Thymus (tissue), 11 donors: Measurements from ENCODE around the gene FOXS1. TPM values are rescaled to one million over a fixed set of nuclear protein-coding genes. Genes with fewer than 3 reads are reported as not detected.
A peak's percentile ranks its signal among the peaks of the same experiment; 100 is the strongest.

Experiments used
- DNase-seq, 9 donors: peaks; one replicate each; pipeline ENCODE4 v3.0.0-alpha.2; 2013; ENCODE audit warnings: low spot score in 9 of 9, low read depth in 6 of 9, missing footprints in 1 of 9
- H3K27ac ChIP-seq, 2 donors: one replicate each; pipeline ENCODE4 v1.5.1; 2013; ENCODE audit warnings: control low read depth in 1 of 2, low read depth in 1 of 2, low read length in 1 of 2, mild to moderate bottlenecking in 1 of 2, moderate library complexity in 1 of 2
- H3K27me3 ChIP-seq, 2 donors: one replicate each; pipeline ENCODE4 v1.5.1; 2013; ENCODE audit warnings: low read length in 1 of 2; ENCODE audit not compliant: control insufficient read depth in 2 of 2, insufficient read depth in 1 of 2
- H3K36me3 ChIP-seq, 2 donors: one replicate each; pipeline ENCODE4 v1.5.1; 2013; ENCODE audit warnings: low read length in 1 of 2, mild to moderate bottlenecking in 1 of 2, moderate library complexity in 1 of 2; ENCODE audit not compliant: control insufficient read depth in 2 of 2, insufficient read depth in 2 of 2
- H3K4me1 ChIP-seq, 2 donors: one replicate each; pipeline ENCODE4 v1.5.1; 2013; ENCODE audit warnings: low read length in 2 of 2; ENCODE audit not compliant: control insufficient read depth in 2 of 2, insufficient read depth in 2 of 2
- H3K4me3 ChIP-seq, 2 donors: one replicate each; pipeline ENCODE4 v1.5.1; 2013; ENCODE audit warnings: low read length in 2 of 2, control low read depth in 1 of 2, mild to moderate bottlenecking in 1 of 2
- H3K9me3 ChIP-seq, 2 donors: one replicate each; pipeline ENCODE4 v1.5.1; 2013; ENCODE audit warnings: low read length in 1 of 2, mild to moderate bottlenecking in 1 of 2; ENCODE audit not compliant: control insufficient read depth in 2 of 2, insufficient read depth in 1 of 2
- whole genome bisulfite sequencing: extraction: QIAGEN DNeasy Blood & Tissue Kit; methylation state at CpG from one replicate; pipeline ENCODE4 v1.1.7; 2013; 5-methylcytosine and 5-hydroxymethylcytosine counted together
- polyA plus RNA-seq: library from polyadenylated mRNA; stranded (reverse); fragments of 200-250 nt; gene quantifications from one replicate; pipeline ENCODE4 v1.2.3, GENCODE V29; 2013
- total RNA-seq: library from RNA; stranded (reverse); fragments of 120-200 nt; gene quantifications from one replicate; pipeline ENCODE4 v1.2.4, GENCODE V29; 2013
- donor health status: healthy.

The FOXS1 gene
- total and polyA plus RNA-seq, 2 donors, result 1.2 to 4.7 TPM

- DNase-seq, result no peak
- H3K4me1 ChIP-seq, result peaks cover 0 to 4% of the 10 kb centered on the region in 2 donors
- 93% methylated on average over 28 of the region's 28 CpGs for WGBS
Observed at GRCh38 chr20:31844737-31845299, 586 bp downstream of the FOXS1 start.

DNA sequence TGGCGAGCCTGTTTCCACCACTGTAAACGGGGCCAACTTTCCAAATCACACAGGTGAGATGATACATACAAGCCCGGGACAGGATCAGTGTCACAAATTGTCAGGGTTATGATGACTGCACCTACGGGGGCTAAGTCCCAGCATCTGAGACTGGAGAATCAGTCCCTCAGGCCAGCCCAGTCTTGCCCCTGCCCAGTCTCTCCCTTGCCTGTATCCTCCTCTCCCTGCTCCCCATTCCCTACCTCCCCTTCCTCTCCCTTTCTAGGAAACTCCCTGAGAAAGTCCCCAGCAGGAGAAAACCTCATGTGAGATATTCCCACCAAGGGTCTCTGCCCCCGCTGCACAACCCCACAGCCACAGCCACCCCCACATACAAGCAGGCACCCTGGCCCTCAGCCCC, 1.5 kb downstream of the FOXS1 start:
- Histone ChIP-seq H3K4me1 (peaks cover 0 to 4% of the 10 kb centered on the region in 2 donors), H3K27me3 (peaks cover 0 to 14% of the 10 kb centered on the region in 2 donors), H3K36me3 (no peaks in the 10 kb centered on the region), H3K27ac (peak overlapping the region in 1 of 2 donors; percentile 62), H3K9me3 (no peaks in the 10 kb centered on the region), H3K4me3 (no peak overlapping the region)
- no peak for DNase-seq
- WGBS, result 90% methylated on average over 5 of the region's 5 CpGs

More at GRCh38 chr20:31844737-31845299, 586 bp downstream of the FOXS1 start:
- no peaks in the 10 kb centered on the region for H3K9me3 ChIP-seq
- peak overlapping the region in 1 of 2 donors; percentile 62 for H3K27ac ChIP-seq
- peaks cover 0 to 23% of the 10 kb centered on the region in 2 donors for H3K27me3 ChIP-seq
- no peaks in the 10 kb centered on the region for H3K36me3 ChIP-seq
- no peak overlapping the region for H3K4me3 ChIP-seq

DNA sequence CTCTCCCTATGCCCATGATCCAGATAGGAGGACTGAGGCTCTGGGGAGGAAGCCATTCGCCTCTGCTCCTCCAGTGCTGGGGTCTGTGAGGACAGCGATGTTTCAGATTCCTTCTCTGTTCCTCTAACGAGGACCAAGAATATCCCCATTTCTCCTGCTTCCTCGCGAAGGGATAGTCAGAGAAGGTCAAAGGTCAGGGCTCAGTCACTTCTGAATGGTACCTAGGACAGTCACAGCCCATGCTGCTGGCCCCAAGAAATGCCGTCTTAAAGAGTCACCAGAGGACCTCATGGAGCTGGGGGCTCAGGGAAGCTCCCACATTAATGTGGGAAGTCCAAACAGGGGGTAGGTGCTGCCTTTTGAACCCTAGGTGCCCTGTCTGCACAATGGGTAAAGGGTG, 2.1 kb downstream of the FOXS1 start:
- Histone ChIP-seq H3K4me1 (peaks cover 0 to 4% of the 10 kb centered on the region in 2 donors), H3K27ac (no peak overlapping the region), H3K36me3 (no peaks in the 10 kb centered on the region), H3K27me3 (peaks cover 0 to 8% of the 10 kb centered on the region in 2 donors), H3K4me3 (no peak overlapping the region), H3K9me3 (no peaks in the 10 kb centered on the region)
- 91% methylated on average over 6 of the region's 6 CpGs for WGBS
- no peak for DNase-seq

DNA sequence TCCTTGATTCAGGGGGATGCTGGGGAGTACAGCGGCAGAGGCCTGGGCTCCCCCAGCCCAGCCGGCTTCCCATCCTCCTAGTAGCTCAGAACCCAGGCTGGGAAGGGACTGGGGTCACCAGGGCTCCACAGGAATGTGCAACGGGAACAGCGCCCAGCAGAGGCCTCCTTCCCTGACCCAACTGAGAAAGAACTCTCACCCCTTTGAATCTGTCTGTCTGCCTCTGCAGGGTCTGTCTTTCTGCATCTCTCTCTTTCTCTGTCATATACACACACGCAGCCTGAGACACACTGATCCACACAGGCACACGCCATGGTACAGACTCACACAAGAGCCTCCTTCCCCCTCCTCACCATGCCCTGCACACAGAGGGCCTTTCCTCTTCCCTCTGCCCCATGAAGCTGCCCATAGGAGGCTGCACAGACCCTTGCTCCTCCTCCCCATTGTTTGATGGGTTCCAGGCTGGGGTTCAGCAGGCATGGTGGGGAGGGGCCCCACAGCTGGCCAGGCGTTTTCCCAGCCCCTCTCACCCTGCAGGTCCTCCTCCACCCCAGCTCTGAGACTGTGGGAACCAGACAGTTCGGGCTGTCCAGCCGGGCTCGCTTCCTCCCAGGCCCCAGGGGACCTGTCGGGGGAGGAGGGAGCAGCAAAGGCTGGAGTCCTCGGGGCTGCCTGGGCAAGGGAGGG, 2.8 kb downstream of the FOXS1 start:
- 91% methylated on average over 12 of the region's 12 CpGs for WGBS

GRCh38 chr20:31841928-31842327, 3.5 kb downstream of the FOXS1 start:
- Histone ChIP-seq H3K4me1 (peaks cover 0 to 4% of the 10 kb centered on the region in 2 donors), H3K36me3 (no peaks in the 10 kb centered on the region), H3K9me3 (no peaks in the 10 kb centered on the region), H3K27ac (no peak overlapping the region), H3K4me3 (no peak overlapping the region), H3K27me3 (no peaks in the 10 kb centered on the region)
- WGBS, result 84% methylated on average over 8 of the region's 8 CpGs
- no peak for DNase-seq

More for the DNA sequence above, 2.8 kb downstream of the FOXS1 start:
- peaks cover 0 to 1% of the 10 kb centered on the region in 2 donors for H3K27me3 ChIP-seq
- no peak for DNase-seq
- H3K4me3 ChIP-seq, result no peak overlapping the region
- H3K36me3 ChIP-seq, result no peaks in the 10 kb centered on the region
- peaks cover 0 to 4% of the 10 kb centered on the region in 2 donors for H3K4me1 ChIP-seq
- H3K27ac ChIP-seq, result no peak overlapping the region
- no peaks in the 10 kb centered on the region for H3K9me3 ChIP-seq

- Histone ChIP-seq H3K9me3 (no peaks in the 10 kb centered on the region), H3K27me3 (no peaks in the 10 kb centered on the region), H3K36me3 (no peaks in the 10 kb centered on the region), H3K4me1 (peaks cover 0 to 5% of the 10 kb centered on the region in 2 donors), H3K4me3 (no peak overlapping the region), H3K27ac (no peak overlapping the region)
- DNase-seq, result no peak
- WGBS, result 90% methylated on average over 15 of the region's 15 CpGs
Observed at GRCh38 chr20:31840906-31841816, 4.2 kb downstream of the FOXS1 start.

DNA sequence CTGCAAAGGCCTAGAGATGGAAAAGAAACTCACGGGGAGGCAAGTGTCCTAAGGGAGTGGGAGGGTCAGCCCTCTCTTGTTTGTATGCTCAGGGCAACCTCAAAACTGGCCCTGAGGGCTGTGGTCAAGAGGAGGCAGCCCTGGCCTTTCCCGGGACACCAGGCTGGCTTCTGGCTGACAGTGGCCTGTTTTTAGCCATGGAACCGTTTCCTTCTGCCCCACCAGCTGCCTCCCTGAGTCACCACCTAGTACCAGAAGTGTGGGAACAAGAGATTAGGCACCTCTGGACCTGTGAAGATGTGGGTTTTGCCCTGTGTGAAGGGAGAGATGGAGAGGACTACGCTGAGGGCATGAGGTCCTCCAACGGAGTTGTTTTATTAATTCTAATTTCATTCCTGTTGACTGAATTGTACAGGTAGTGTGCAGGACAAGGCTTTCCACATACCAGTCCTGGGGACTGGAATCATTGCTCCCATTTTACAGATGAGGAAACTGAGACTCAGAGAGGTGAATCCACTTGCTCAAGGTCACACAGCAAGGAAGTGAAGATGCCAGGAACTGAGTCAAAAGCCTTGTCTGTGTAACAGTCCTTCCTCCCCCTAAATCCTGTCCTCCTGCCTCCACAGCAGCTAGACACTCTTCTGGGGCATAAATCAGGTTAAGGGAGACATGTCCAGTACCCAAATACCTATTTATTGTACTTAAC, 5.5 kb downstream of the FOXS1 start:
- H3K27me3 ChIP-seq, result no peaks in the 10 kb centered on the region
- no peak overlapping the region for H3K4me3 ChIP-seq
- 87% methylated on average over 5 of the region's 5 CpGs for WGBS
- H3K4me1 ChIP-seq, result peaks cover 0 to 7% of the 10 kb centered on the region in 2 donors
- no peaks in the 10 kb centered on the region for H3K36me3 ChIP-seq
- H3K9me3 ChIP-seq, result no peaks in the 10 kb centered on the region
- H3K27ac ChIP-seq, result no peak overlapping the region
- DNase-seq, result no peak

GRCh38 chr20:31838646-31839292, 6.6 kb downstream of the FOXS1 start:
- no peaks in the 10 kb centered on the region for H3K36me3 ChIP-seq
- DNase-seq, result no peak
- no peak overlapping the region for H3K27ac ChIP-seq
- no peaks in the 10 kb centered on the region for H3K27me3 ChIP-seq
- WGBS, result 92% methylated on average over 9 of the region's 9 CpGs
- peaks cover 0 to 7% of the 10 kb centered on the region in 2 donors for H3K4me1 ChIP-seq
- no peaks in the 10 kb centered on the region for H3K9me3 ChIP-seq
- H3K4me3 ChIP-seq, result no peak overlapping the region
